ELF-1 (cell line): ENCODE measurements around the gene HLA-DOB.

Experiments used
- DNase-seq: peaks from one replicate; pipeline ENCODE4 v3.0.0-alpha.2; 2016; ENCODE audit warnings: low read depth, low spot score

The HLA-DOB gene

DNA sequence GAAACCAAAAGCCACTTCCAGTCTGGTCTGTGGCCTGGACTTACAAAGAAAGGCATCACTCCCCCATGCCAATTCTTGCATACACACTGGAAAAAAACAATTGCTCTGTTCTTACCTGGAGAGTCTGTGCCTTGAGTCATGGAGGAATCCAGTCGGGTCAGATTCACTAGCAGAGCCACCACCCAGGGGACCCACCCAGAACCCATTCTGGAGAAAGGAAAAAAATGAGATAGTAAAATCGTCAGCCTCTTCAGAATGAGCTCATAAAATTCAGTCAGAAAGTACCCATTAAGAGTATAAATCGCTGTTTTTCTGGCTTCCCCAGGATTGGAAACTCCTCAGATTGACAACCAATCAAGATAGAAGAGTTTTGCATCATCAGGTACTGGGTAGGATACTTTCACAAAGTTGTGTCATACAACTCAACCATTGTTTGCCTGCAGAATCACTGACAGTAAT, at the start of gene HLA-DOB:
Gene HLA-DOB (minus strand): TSS at position 257 of the 459 bp plus-strand sequence. CDS start 51 bp downstream, at position 206.
- DNase-seq, result no peak

DNA sequence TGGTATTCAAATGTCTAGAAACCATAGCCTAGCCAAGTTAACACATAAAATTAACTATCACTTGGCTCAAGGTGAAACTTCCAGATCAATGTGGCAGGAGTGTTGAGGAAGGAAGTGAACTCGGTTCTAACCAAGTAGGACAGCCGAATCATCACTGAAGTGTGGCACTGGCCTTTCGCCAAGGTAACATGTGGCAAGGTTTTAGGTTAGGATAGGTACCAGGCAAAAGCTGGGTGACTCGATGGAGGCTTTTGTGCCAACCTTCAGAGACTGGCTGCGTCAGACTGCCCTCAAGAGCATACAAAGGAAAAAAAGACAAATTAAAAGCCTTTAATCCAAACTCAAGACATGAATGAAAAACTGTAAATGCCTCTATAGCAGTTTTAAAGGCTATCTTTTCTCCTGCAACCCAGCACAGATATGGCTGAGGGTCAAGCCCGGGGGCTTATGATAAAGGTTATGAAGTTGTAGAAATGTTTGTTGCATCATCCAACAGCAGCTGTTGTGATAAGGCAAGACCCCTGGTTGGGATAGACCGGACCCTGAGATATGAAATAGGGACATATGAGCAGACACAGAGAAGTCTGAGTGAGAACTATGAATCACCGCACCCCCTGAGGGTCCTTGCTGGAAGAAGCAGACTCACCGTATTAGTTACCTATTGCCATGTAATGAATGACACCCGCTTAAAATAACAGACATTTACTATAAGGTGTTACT, 49.1 kb upstream of the HLA-DOB start:
- no peak for DNase-seq

DNA sequence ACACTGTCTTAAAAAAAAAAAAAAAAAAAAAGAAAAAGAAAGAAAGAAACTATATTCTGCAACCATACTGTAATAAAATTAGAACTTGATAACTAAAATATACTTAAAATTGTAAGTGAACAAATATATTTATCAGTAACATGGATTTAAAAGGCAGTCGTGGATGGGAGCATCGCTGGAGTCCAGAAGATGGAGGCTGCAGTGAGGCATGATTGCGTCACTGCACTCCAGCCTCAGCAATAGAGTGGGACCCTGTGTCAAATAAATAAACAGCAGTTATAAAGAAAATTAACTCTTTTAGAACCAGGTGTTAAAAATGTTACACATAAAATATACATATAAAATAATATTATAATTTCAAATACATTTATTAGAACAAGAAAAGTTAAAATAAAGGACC, 45.9 kb upstream of the HLA-DOB start:
- DNase-seq, result no peak

GRCh38 chr6:32860674-32861073, 43.9 kb upstream of the HLA-DOB start:
- no peak for DNase-seq

DNA sequence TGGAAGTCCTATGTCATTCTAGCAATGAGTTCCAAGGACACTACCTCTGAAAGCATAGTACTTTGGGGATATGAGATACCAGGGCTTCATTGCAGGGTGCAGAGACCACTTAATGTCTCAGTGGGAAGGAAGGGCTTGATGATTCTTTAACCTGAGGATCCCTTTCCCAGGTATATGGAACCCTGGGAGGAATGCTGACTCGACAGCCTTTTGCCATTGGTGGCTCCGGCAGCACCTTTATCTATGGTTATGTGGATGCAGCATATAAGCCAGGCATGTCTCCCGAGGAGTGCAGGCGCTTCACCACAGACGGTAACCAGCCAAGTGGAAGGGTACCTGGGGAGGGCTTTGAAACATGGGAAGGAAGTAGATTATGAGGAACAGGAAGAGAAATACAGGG, 41.4 kb upstream of the HLA-DOB start:
- no peak for DNase-seq

- DNase-seq, result no peak
These were observed 40.5 kb upstream of the HLA-DOB start for GRCh38 chr6:32857156-32857891.

DNA sequence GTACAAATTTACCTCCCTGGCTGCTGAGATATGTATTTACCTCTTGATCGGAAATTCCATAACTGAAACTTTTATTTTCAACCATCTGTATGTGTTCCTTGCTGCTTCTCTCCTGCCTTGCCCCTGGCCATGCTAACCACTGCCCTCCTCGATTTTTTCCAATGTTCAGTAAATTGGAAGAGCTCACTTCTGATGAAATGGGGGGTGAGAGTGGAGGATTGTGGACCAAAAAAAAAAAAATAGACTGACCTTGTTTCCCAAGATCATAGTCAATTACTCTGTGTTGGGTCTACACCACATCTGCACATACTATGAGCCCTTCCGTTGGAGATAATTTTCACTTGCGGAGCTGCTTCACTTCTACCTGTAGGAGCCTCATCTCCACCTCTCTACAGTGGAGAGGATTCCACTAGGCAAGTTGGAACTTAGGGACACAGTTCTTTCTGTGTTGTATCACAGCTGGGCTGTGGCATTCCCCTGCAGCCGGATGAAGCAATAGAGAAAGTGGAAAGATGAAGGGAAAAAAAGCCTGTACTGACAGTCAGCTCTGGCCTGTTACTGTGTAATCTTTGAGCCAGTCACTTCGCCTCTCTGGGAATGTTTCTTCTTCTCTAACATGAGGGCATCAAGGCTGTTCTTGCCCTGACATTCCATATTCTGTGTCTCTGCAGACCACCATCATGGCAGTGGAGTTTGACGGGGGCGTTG, 38.8 kb upstream of the HLA-DOB start:
- DNase-seq, result no peak

- DNase-seq, result no peak
These were observed 37.8 kb upstream of the HLA-DOB start for GRCh38 chr6:32854376-32855178.

DNA sequence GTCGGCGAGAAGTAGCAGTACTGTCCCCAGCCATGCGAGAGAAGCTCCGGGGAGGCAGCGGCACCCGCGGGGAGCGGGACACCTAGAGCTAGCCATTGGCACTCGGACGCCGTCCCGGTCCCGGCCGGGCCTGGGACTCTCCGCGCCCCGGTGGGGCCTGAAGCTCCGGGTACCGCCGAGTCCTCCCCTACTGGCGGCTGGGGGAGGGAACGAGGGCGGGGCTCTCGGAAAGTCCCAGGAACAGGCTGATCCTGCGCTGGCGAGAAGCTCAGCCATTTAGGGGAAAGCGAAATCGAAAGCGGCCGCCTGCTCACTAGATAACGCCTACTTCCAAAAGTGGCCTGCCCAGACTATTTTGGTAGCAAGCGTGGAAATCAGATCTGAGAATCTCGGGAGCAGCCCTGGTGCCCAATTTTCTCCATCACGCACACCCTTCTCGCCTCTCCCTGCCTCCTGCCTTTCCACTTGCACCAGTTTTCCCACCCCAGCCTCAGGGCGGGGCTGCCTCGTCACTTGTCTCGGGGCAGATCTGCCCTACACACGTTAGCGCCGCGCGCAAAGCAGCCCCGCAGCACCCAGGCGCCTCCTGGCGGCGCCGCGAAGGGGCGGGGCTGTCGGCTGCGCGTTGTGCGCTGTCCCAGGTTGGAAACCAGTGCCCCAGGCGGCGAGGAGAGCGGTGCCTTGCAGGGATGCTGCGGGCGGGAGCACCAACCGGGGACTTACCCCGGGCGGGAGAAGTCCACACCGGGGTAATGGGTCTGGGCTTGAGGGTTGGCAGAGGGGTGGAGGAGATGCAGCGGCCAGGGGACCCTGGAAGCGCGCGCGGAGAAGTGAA, 37.0 kb upstream of the HLA-DOB start, which contains the start of the genes PSMB9 and TAP1:
Gene PSMB9 (plus strand): TSS at position 652 of the 835 bp plus-strand sequence. CDS start 38 bp downstream, at position 690.
Gene TAP1 (minus strand): TSS at position 164 of the 835 bp plus-strand sequence. CDS start 68 bp downstream, at position 96.
- DNase-seq, result peak; percentile 94

DNA sequence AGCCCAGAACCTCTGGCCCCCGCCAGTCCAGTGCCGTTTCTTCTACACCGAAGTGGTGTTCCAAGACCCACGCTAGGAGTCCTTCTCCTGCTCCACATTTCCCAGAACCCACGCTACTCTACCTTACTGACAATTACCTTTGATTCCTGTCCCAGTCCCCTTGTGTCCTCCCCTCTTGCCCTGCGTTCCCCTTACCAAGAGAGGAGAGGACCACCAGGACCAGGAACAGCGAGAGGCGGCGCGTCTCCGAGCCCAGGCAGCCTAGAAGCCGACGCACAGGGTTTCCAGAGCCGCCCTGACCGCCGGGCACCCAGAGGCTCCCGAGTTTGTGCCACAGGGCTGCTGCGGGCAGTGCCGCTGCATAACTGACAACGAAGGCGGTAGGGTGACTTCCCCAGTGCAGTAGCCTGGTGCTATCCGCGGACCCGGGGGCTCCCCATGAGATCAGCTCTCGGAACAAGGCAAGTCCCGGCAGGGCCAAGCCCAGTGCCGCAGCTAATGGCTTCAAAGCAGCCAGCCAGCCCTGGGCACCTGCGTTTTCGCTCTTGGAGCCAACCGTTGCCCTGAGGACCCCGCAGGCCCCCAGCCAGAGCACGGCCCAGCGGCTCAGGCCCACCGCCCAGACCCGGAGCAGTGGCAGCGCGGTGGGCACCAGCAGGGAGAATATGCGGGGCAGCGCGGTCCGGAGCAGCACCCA, 36.2 kb upstream of the HLA-DOB start:
- DNase-seq, result peak; percentile 37

- DNase-seq, result no peak
These were observed 35.4 kb upstream of the HLA-DOB start for GRCh38 chr6:32852018-32852843.

- no peak for DNase-seq
These were observed 34.2 kb upstream of the HLA-DOB start for GRCh38 chr6:32851025-32851424.

GRCh38 chr6:32849126-32849525, 32.3 kb upstream of the HLA-DOB start:
- no peak for DNase-seq

DNA sequence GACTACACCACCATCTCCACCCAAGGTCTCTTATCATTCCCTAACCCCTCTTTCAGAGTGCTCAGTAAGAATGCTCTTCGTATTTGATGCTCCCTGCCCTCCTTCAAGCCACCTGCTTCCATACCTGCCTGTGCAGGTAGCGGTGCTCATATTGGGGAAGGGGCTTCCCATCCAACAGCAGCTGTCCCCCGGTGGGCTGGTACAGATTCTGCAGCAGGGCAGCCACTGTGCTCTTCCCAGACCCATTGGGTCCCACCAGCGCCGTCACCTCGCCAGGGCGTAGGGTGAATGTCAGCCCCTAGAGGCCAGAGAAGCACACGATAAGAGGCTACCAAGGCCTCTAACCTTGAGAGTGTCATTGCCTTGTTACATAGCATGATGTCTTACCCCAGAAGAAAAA, 31.0 kb upstream of the HLA-DOB start:
- DNase-seq, result no peak

DNA sequence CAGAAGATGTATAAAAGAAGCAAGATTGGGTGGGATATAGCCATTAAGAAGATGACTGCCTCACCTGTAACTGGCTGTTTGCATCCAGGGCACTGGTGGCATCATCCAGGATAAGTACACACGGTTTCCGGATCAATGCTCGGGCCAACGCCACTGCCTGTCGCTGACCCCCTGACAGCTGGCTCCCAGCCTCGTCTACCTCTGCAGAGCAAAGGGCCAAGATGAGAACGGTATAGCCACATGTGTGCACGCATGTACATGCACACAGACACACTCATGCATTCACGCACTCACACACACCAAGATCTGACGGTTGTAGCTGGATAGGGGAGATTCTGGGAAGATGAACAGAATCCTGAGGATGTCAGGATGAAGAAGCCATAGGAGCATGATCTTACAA, 30.2 kb upstream of the HLA-DOB start:
- no peak for DNase-seq

- no peak for DNase-seq
These were observed 28.6 kb upstream of the HLA-DOB start for GRCh38 chr6:32845384-32845884.

DNA sequence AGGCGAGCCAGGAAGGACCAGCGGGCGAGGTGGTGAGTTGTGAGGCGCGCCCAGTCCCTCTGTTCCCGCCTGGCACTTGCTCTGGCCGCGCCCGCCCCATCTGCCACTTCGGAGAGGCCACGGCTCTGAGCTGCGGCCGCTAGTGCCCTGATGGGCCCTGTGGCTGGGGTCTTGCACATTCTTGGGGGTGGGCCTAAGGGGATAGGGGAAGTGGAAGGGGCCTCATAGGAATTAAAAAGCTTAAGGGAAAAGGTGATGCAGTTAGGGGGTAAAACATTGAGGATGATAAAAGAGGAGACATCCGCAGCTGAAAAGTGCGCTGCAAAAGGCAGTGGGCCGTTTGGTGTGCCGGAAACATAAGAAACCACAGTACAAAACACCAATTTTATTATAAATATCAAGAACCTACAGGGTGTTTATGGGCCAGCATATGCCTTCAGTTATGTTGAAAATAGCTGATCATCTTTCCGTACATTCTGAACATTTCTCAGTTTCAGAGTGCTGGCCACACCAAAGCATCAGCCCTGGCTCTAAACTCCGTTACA, 28.1 kb upstream of the HLA-DOB start:
- no peak for DNase-seq
